ENCODE data around the gene MEF2C. TPM values are rescaled to one million over a fixed set of nuclear protein-coding genes. Genes with fewer than 3 reads are reported as not detected.
A peak's percentile ranks its signal among the peaks of the same experiment; 100 is the strongest.

MEF2C gene
- total RNA-seq, 2 donors from 2014 or later, result 7.3 to 26.9 TPM

DNA sequence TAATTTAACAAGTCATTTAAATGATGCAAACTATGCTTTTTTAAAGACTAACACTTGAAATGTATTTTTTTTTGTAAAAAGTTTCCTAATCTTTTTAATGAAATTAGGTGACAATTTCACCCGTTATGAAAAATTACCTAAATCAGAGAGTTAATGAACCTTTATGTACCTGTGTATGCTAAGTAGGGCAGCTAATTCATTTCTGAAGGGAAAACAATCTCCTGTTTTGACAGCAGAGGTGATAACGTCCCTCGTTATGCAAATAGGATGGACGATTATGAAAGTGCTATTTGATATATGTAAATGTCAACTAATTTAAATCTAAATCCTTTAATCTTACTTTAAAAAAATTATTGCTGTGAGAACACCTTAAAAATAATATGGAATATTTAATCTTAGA, 58.8 kb downstream of the MEF2C start:
- no peaks in the 10 kb centered on the region for H3K4me1 ChIP-seq
- peak overlapping the region; percentile 3 for H3K27ac ChIP-seq
- no peak overlapping the region for H3K4me3 ChIP-seq
- no peak for DNase-seq
- no peaks in the 10 kb centered on the region for H3K27me3 ChIP-seq
- intact Hi-C loops (cut with DNase I), result no loop called here
- H3K36me3 ChIP-seq, result no peaks in the 10 kb centered on the region
- H3K9me3 ChIP-seq, result no peaks in the 10 kb centered on the region
- TF ChIP-seq, protein P1, sequence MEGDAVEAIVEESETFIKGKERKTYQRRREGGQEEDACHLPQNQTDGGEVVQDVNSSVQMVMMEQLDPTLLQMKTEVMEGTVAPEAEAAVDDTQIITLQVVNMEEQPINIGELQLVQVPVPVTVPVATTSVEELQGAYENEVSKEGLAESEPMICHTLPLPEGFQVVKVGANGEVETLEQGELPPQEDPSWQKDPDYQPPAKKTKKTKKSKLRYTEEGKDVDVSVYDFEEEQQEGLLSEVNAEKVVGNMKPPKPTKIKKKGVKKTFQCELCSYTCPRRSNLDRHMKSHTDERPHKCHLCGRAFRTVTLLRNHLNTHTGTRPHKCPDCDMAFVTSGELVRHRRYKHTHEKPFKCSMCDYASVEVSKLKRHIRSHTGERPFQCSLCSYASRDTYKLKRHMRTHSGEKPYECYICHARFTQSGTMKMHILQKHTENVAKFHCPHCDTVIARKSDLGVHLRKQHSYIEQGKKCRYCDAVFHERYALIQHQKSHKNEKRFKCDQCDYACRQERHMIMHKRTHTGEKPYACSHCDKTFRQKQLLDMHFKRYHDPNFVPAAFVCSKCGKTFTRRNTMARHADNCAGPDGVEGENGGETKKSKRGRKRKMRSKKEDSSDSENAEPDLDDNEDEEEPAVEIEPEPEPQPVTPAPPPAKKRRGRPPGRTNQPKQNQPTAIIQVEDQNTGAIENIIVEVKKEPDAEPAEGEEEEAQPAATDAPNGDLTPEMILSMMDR (IDR thresholded peaks at IDR 0.05), result no peak
- H3K9ac ChIP-seq (ENCODE audit: low read depth in 2 of 2, low read length in 2 of 2), result no peak overlapping the region

DNA sequence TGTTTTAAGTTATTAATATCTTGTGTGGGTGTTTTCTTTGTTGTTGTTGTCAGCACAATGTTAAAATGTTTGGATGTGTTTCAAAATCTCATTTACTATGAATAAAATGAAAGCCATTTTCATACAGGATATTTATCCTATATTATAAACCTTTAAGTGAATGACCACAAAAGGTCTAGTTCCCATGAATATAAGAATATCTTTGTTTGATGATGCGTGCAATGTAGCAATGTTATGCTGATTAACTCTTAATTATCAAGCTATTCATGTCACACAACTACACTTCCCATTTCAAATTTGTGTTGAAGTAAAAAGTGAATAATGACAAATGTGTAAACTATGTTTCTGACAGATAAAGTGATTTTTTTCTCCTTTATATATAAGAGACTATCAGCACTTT, 59.8 kb downstream of the MEF2C start:
- DNase-seq, result no peak
- intact Hi-C loops (cut with DNase I), result no loop called here
- TF ChIP-seq, protein P1 (IDR thresholded peaks at IDR 0.05), result no peak
- Histone ChIP-seq H3K9ac (ENCODE audit: low read depth in 2 of 2, low read length in 2 of 2) (no peak overlapping the region), H3K27ac (no peak overlapping the region), H3K9me3 (no peaks in the 10 kb centered on the region), H3K36me3 (no peaks in the 10 kb centered on the region), H3K4me1 (no peaks in the 10 kb centered on the region), H3K27me3 (no peaks in the 10 kb centered on the region), H3K4me3 (no peak overlapping the region)

DNA sequence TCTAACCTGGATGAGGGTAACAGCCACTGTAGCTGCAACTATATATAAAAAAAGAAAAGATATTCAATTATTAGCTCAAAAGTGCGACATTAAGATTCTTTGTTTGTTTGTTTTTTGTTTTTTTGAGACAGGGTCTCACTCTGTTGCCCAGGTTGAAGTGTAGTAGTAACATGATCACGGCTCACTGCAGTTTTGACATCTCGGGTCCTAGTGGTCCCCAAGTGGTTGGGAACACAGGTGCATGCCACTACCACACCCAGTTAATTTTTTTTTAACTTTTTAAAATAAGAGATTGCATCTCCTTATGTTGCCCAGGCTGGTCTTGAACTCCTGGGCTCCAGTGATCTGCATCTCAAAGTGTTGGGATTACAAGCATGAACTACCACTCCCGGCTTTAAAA, 61.8 kb downstream of the MEF2C start:
- Histone ChIP-seq H3K4me1 (no peaks in the 10 kb centered on the region), H3K27ac (no peak overlapping the region), H3K36me3 (no peaks in the 10 kb centered on the region), H3K27me3 (no peaks in the 10 kb centered on the region), H3K9ac (ENCODE audit: low read depth in 2 of 2, low read length in 2 of 2) (no peak overlapping the region), H3K9me3 (no peaks in the 10 kb centered on the region), H3K4me3 (no peak overlapping the region)
- intact Hi-C loops (cut with DNase I), result no loop called here
- TF ChIP-seq, protein P1 (IDR thresholded peaks at IDR 0.05), result no peak
- DNase-seq, result no peak

DNA sequence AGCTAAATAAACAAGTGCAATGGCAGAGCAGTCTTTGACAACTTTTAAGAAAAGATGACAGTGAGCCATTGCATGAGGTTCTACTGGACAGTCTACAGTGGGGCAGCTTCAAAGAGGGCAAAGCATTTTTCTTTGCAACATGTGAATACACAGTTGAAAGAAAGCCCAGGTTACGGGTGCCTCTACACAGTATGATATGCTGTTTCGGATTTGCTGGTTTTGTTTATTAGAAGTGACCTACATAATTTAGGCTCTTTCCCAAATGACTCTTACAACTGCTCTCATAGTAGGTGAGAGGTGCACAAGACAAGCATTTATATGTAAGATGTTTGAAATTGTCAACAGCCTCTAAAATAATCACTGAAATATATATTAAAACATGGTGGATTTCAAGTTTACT, 62.4 kb downstream of the MEF2C start:
- H3K9me3 ChIP-seq, result no peaks in the 10 kb centered on the region
- H3K27ac ChIP-seq, result no peak overlapping the region
- TF ChIP-seq, protein P1 (IDR thresholded peaks at IDR 0.05), result no peak
- no peaks in the 10 kb centered on the region for H3K4me1 ChIP-seq
- no peaks in the 10 kb centered on the region for H3K27me3 ChIP-seq
- no peak for DNase-seq
- no peak overlapping the region for H3K4me3 ChIP-seq
- intact Hi-C loops (cut with DNase I), result no loop called here
- no peaks in the 10 kb centered on the region for H3K36me3 ChIP-seq
- no peak overlapping the region for H3K9ac ChIP-seq (ENCODE audit: low read depth in 2 of 2, low read length in 2 of 2)

DNA sequence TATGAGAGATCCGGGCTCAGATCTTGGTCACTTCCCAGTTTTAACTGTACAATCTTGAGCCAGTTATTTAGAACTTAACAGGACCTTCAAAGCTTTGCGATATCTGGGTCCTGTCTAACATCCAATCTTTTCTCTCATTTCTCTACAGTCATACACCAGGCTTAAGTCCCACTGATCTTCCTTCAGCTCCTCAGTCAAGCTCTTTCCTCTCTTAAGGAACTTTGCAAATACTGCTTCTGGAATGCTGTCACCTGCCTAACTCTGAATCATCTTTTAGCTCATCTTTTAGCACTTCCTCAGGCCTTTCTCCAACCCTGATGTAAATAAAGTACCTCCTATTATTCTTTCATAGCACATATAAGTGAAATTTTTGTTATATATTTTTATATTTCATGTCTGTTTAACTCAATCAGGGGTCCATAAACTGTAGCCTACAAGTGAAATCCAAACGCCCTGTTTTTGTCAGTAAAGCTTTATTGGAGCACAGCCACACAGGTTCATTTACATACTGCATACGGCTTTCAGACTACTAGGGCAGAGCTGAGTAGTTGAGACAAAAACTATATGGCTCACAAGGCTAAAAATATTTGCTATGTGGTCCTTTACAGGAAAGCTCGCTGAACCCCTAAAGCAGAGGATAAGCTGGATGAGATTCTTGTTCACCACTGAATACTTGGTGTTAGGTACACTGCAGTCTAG, 63.5 kb downstream of the MEF2C start:
- Histone ChIP-seq H3K27me3 (no peaks in the 10 kb centered on the region), H3K36me3 (no peaks in the 10 kb centered on the region), H3K4me1 (no peaks in the 10 kb centered on the region), H3K4me3 (no peak overlapping the region), H3K27ac (no peak overlapping the region), H3K9me3 (no peaks in the 10 kb centered on the region), H3K9ac (ENCODE audit: low read depth in 2 of 2, low read length in 2 of 2) (no peak overlapping the region)
- DNase-seq, result no peak
- TF ChIP-seq, protein P1 (IDR thresholded peaks at IDR 0.05), result no peak
- intact Hi-C loops (cut with DNase I), result no loop called here
